Parathyroid adenoma (tissue), 2 donors: Measurements from ENCODE around the gene ARHGAP9.

ENCODE experiments used
- H2AFZ ChIP-seq: fragments of 300-600 bp; sonication (generic); one replicate; pipeline ENCODE4 v1.7.0; 2017; ENCODE audit warnings: antibody characterized with exemption, mild to moderate bottlenecking
- H3K27ac ChIP-seq: fragments of 300-600 bp; sonication (generic); one replicate; pipeline ENCODE4 v1.7.0; 2017
- H3K27me3 ChIP-seq: fragments of 300-600 bp; sonication (generic); one replicate; pipeline ENCODE4 v1.7.0; 2017; ENCODE audit warnings: low read length; ENCODE audit not compliant: control insufficient read depth, insufficient read depth
- H3K36me3 ChIP-seq: fragments of 300-600 bp; sonication (generic); one replicate; pipeline ENCODE4 v1.7.0; 2017; ENCODE audit warnings: low read length; ENCODE audit not compliant: control insufficient read depth, insufficient read depth
- H3K4me1 ChIP-seq: fragments of 300-600 bp; sonication (generic); one replicate; pipeline ENCODE4 v1.7.0; 2017; ENCODE audit warnings: control low read depth
- H3K4me2 ChIP-seq: fragments of 300-600 bp; sonication (generic); one replicate; pipeline ENCODE4 v1.7.0; 2017; ENCODE audit warnings: low read length
- H3K4me3 ChIP-seq: fragments of 300-600 bp; sonication (generic); one replicate; pipeline ENCODE4 v1.7.0; 2017; ENCODE audit warnings: low read depth, low read length
- H3K79me2 ChIP-seq: fragments of 300-600 bp; sonication (generic); one replicate; pipeline ENCODE4 v1.7.0; 2017; ENCODE audit warnings: control low read depth
- H3K9ac ChIP-seq: fragments of 300-600 bp; sonication (generic); one replicate; pipeline ENCODE4 v1.7.0; 2017; ENCODE audit warnings: mild to moderate bottlenecking
- H3K9me3 ChIP-seq: fragments of 300-600 bp; sonication (generic); one replicate; pipeline ENCODE4 v1.7.0; 2017; ENCODE audit warnings: low read length; ENCODE audit not compliant: control insufficient read depth
- TF ChIP-seq, protein P1 (sequence below): fragments of 300-600 bp; sonication (generic); IDR thresholded peaks from one replicate; pipeline ENCODE4 v1.7.0; 2017; ENCODE audit warnings: antibody characterized with exemption, mild to moderate bottlenecking
- donor health status: primary hyperparathyroidism.

ARHGAP9 gene

GRCh38 chr12:57481671-57482070 is 2.0 kb upstream of the ARHGAP9 start:
- Histone ChIP-seq H2AFZ (no peak overlapping the region), H3K9ac (no peak overlapping the region), H3K4me3 (no peak overlapping the region), H3K4me1 (no peaks in the 10 kb centered on the region), H3K79me2 (no peaks in the 10 kb centered on the region), H3K27me3 (no peaks in the 10 kb centered on the region), H3K27ac (no peak overlapping the region), H3K4me2 (no peak overlapping the region), H3K36me3 (no peaks in the 10 kb centered on the region), H3K9me3 (no peaks in the 10 kb centered on the region)
- TF ChIP-seq, protein P1, sequence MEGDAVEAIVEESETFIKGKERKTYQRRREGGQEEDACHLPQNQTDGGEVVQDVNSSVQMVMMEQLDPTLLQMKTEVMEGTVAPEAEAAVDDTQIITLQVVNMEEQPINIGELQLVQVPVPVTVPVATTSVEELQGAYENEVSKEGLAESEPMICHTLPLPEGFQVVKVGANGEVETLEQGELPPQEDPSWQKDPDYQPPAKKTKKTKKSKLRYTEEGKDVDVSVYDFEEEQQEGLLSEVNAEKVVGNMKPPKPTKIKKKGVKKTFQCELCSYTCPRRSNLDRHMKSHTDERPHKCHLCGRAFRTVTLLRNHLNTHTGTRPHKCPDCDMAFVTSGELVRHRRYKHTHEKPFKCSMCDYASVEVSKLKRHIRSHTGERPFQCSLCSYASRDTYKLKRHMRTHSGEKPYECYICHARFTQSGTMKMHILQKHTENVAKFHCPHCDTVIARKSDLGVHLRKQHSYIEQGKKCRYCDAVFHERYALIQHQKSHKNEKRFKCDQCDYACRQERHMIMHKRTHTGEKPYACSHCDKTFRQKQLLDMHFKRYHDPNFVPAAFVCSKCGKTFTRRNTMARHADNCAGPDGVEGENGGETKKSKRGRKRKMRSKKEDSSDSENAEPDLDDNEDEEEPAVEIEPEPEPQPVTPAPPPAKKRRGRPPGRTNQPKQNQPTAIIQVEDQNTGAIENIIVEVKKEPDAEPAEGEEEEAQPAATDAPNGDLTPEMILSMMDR = no peak

DNA sequence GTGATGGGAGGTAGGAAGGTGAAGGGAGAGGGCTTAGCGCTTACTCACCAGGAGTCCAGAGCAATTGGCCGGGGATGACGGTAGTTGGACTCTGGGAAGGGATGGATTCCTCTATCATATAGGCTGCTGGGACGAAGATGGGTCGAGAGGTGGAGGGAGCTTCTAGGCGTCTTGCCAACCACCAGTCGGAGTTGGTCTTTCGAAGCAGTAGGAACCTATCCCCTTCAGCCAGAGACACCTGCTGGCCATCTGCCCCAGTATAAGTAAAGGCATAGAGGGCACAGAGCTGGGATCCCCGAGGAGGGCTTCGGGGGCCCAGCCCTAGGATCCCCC is 657 bp downstream of the ARHGAP9 start:
- H3K27ac ChIP-seq = no peak overlapping the region
- TF ChIP-seq, protein P1 = no peak
- H3K9ac ChIP-seq = no peak overlapping the region
- no peaks in the 10 kb centered on the region for H3K79me2 ChIP-seq
- peaks cover 11% of the 10 kb centered on the region for H3K4me1 ChIP-seq
- no peaks in the 10 kb centered on the region for H3K36me3 ChIP-seq
- no peaks in the 10 kb centered on the region for H3K9me3 ChIP-seq
- H2AFZ ChIP-seq = no peak overlapping the region
- peaks cover 7% of the 10 kb centered on the region for H3K27me3 ChIP-seq
- H3K4me2 ChIP-seq = no peak overlapping the region
- H3K4me3 ChIP-seq = no peak overlapping the region

DNA sequence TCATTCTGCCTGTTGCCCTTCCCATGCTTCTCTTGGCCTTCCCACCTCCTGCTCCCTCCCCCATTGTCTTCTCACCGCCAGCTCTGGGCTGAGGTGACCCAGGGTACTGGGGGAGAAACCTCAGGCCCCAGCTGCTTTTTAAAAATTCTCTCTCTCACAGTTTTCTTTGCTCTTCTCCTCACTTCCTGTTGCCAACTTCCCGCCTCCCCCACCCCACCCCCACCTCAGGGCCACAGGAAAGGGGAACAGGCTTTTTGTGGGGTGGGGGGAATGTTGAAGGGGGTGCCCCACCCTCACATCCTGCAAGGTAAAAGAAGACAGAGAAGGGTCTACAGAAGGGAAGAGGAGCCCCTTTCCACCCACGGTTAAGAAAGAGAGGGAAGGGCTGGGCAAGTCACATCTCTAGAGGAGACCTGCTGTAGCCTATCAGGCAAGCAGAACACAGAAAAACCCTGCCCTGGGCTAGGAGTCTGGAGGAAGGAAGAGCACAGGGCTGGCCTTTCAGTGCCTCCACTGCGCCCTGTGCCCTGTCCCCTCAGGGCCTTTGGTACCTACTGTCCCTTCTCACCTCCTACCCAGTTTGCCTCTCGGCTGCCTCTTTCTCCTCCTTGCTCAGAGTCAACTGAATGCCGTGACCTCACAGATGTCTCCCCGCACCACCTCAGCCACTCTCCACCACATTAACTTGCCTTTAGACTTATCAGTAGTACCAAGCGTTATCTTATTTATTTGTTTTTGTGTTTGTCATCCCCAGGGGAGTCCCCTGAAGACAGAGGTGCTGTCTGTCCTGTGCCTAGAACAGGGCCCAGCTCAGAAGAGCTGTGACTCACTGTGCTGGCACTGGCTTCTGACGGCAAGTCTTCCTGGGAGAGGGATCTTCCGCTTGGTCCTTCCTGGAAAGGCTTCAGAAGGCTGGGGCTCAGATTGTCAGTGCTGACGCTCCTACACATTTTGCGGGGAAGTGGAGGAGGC is 1.7 kb downstream of the ARHGAP9 start:
- Histone ChIP-seq H3K9ac (no peak overlapping the region), H3K27ac (no peak overlapping the region), H3K27me3 (peaks cover 7% of the 10 kb centered on the region), H3K9me3 (no peaks in the 10 kb centered on the region), H3K79me2 (no peaks in the 10 kb centered on the region), H2AFZ (no peak overlapping the region), H3K4me3 (no peak overlapping the region), H3K36me3 (no peaks in the 10 kb centered on the region), H3K4me2 (no peak overlapping the region), H3K4me1 (peaks cover 11% of the 10 kb centered on the region)
- TF ChIP-seq, protein P1 = no peak

DNA sequence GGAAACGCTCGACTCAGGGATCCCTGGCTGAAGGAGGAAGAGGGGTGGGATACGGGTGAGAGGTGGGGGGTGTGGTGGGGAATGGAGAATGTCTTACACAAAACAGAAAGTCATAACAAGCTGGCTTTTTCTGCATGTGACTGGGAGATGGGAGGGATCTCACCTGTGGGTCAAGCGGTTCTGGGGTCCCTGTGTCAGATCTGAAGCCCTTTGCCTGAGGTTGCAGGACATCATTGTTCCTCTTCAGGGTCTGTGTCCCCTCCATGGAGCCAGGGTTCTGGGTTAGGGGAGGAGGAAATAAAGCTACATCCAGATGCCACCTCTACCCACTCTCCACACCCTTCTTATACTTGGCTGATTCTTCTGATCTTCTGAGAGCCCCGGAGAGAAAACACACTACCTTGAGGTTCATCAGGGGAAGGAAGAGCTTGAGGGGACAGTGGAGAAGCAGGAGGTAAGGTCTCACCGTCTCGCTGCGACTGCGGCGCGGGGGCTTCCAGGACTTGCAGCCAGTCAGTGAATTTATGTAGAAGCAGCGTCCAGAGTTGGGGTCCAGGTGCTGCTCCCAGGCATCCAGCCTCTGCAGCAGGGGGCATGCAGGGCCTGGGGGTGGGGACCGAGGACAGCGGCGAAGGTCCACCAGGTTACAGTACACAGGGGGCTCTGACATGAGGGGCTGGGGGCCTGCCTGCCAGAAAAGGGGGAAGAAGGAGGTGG is 2.5 kb downstream of the ARHGAP9 start:
- H3K9me3 ChIP-seq = no peaks in the 10 kb centered on the region
- H3K36me3 ChIP-seq = no peaks in the 10 kb centered on the region
- H3K4me2 ChIP-seq = no peak overlapping the region
- TF ChIP-seq, protein P1 = no peak
- H3K27me3 ChIP-seq = peaks cover 7% of the 10 kb centered on the region
- no peak overlapping the region for H3K27ac ChIP-seq
- H3K9ac ChIP-seq = no peak overlapping the region
- H3K4me3 ChIP-seq = no peak overlapping the region
- H2AFZ ChIP-seq = no peak overlapping the region
- no peaks in the 10 kb centered on the region for H3K79me2 ChIP-seq
- H3K4me1 ChIP-seq = peaks cover 11% of the 10 kb centered on the region
